GM12801 (cell line): ENCODE results near the gene REPS2.

Source experiments
- TF ChIP-seq, protein P1 (sequence below): IDR thresholded peaks from one replicate; pipeline ENCODE4 v1.5.1; 2011; ENCODE audit warnings: control low read depth; ENCODE audit not compliant: insufficient read length; ENCODE audit errors: extremely low read depth

Gene REPS2

DNA sequence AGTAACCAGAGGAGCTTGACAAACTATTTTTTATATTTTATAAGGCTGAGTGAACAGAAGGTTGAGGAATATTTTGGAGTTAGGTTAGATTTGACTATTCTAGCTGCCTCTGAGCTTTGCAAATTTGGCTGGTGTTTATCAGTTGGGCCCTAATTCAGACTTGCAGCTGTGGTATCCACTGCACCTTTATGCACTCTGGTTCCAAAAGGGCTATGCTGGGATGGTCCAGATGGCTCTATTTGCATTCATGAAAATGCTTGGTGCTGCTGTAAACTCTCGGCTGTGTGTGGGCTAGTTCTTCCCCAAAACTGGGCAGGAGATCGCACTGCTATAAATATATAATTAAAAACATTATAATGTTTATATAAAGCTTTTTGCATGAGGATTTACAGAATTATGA lies 106.3 kb downstream of the REPS2 start:
- TF ChIP-seq, protein P1, sequence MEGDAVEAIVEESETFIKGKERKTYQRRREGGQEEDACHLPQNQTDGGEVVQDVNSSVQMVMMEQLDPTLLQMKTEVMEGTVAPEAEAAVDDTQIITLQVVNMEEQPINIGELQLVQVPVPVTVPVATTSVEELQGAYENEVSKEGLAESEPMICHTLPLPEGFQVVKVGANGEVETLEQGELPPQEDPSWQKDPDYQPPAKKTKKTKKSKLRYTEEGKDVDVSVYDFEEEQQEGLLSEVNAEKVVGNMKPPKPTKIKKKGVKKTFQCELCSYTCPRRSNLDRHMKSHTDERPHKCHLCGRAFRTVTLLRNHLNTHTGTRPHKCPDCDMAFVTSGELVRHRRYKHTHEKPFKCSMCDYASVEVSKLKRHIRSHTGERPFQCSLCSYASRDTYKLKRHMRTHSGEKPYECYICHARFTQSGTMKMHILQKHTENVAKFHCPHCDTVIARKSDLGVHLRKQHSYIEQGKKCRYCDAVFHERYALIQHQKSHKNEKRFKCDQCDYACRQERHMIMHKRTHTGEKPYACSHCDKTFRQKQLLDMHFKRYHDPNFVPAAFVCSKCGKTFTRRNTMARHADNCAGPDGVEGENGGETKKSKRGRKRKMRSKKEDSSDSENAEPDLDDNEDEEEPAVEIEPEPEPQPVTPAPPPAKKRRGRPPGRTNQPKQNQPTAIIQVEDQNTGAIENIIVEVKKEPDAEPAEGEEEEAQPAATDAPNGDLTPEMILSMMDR, result no peak

DNA sequence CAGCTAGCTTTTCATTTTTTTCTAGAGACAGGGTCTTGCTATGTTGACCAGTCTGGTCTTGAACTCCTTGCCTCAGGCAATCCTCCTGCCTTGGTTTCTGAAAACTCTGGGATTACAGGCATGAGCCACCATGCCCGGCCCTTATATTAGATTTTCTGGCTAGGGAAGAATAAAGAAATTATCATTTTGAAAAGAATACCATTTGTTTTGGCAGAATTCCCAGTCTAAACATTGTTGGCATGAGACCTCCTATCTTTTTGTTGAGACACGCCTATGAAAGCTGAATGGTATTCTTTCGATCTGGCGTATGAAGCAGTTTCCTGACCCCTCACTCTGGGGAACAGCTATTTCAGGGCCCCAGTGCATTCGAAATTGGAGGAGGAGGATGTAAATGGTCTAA lies 107.0 kb downstream of the REPS2 start:
- TF ChIP-seq, protein P1, result no peak

DNA sequence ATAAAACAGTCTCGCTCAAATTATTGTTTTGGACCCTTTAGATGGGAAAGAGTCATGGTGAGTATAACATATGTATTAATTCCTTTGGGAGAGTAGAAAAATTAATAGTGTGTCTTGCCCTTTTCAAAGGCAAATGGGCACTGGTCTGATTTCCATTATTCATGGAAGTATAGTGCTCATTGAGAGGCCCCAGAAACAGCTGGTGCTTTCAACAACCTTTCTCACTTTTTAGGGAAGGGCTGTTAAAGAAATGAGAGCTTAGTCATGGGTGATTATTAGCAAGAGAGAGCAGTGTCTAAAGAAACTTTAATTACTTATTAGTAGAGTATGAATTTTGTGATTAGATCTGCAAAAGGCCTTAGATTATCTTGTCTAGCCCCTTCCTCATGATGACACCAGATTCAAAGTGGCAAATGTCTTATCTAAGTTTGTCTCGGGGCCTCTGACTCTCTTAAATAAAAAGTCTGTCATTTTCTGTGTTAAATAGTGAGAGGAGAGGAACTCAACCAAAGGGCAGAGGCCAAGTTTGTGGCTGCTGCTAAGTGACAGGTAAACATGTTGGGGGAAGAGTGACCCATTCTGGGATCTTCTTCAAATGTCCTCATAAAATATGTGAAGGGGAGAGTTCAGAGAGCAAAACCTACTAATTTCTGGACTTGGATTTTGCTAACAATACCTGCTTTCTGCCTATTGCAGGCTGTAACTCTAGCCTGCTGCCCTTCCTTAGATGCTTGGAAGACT lies 110.6 kb downstream of the REPS2 start:
- TF ChIP-seq, protein P1, result no peak

DNA sequence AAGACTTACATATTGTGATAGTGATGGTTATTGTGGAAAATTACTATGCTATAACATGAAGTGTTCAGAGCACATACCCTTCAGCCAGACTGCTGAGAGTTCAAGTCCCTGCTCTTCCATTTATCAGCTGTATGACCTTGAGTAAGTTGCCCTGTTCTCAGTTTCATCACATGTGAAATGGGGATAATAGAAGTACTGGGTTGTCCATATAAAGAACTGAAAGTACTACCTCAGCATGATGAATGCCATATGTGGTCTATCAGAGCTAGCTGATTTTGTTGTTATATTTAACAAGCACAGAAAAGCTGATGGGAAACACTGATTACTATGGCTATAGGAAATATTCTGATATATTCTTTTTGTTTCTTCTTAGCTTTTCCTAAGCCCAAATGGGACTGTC lies 115.6 kb downstream of the REPS2 start:
- TF ChIP-seq, protein P1, result no peak

DNA sequence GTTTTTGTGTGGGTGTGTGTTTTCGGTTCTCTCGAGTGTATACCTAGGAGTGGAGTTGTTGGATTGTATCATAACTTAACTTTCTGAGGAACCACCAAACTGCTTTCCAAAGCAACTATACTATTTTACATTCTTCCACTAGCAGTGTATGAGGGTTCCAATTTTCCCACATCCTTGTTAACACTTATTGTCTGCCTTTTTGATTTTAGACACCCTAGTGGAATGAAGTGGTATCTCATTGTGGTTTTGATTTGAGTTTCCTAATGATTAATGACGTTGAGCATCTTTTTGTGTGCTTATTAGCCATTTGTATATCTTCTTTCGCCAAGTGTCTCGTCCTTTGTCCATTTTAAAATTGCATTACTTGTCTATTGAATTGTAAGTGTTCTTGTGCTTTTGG lies 118.6 kb downstream of the REPS2 start:
- TF ChIP-seq, protein P1, result no peak

DNA sequence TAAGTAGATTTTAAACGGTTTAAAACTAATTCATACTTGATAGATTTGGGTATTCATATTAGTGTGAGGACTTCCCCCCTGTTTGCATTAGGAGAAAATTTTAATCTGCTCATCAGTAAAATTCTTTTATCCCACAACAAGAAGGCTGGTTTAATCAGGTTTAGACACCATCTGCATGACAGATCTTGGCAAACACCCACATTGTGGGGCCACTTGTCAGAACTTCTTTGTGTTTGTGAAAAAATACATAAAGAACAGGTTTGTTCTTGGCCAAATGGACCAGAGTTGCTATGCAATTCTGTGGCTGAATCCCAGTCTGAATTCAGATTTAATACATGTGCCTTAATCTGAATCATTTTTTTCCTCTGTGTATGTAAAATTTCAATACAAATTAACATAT lies 121.1 kb downstream of the REPS2 start:
- TF ChIP-seq, protein P1, result no peak

DNA sequence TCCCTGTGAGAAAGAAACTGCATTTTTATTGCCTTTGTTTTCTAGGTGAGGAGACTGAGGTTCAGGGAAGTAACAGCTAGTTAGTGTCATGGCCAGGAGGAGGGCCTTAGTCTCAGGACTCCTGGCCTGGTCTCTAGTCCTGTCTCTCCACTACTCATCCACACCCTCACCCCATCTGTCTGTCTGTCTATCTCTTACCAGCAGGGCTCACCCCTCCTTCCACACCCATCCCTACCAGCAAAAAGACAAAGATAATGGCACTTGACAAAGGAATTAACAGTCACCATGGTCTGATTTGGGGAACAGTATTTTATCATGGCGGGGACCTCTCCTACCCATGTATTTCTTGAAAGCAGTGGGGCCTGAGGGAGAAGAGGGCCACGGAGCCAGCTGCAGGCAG lies 125.8 kb downstream of the REPS2 start:
- TF ChIP-seq, protein P1, result no peak
